HEK293 (cell line): ENCODE results near the gene SLC66A1.

Source experiments
- CTCF ChIA-PET: fragments of 350-600 bp; formaldehyde crosslinking; extraction: SDS; loops from one replicate; lab custom pipeline; 2021; ENCODE audit warnings: antibody characterized with exemption; lab: Yijun Ruan, JAX
- POLR2A ChIA-PET: fragments of 300-600 bp; formaldehyde crosslinking; extraction: SDS; loops from one replicate; lab custom pipeline; 2020; ENCODE audit warnings: antibody characterized with exemption, inconsistent platforms; lab: Yijun Ruan, JAX
- H3K27ac ChIP-seq: fragments of 200-500 bp; sonication (Bioruptor generic); 2 replicates; pipeline ENCODE4 v1.5.1; 2014; ENCODE audit warnings: low read depth, low read length, control low read depth, inconsistent platforms; ENCODE audit errors: extremely low read depth
- H3K36me3 ChIP-seq, 2 experiments: fragments of 200-500 bp in 1 of 2; sonication (Bioruptor generic) in 1 of 2; 1 replicate in 1 of 2; 2 replicates in 1 of 2; pipeline ENCODE4 v1.5.1; 2014 to 2017; ENCODE audit warnings: inconsistent platforms in 2 of 2, low read length in 2 of 2; ENCODE audit not compliant: control insufficient read depth in 2 of 2, insufficient read depth in 1 of 2
- H3K4me1 ChIP-seq: fragments of 200-500 bp; sonication (Bioruptor generic); 2 replicates; pipeline ENCODE4 v1.5.1; 2014; ENCODE audit warnings: mild to moderate bottlenecking, low read length, inconsistent platforms; ENCODE audit not compliant: control insufficient read depth, insufficient read depth
- H3K4me3 ChIP-seq: 2 replicates; pipeline ENCODE4 v1.5.1; 2011; ENCODE audit warnings: low read depth, mild to moderate bottlenecking, control low read depth, low read length, moderate library complexity
- H3K9me3 ChIP-seq: fragments of 200-500 bp; sonication (Bioruptor generic); 2 replicates; pipeline ENCODE4 v1.5.1; 2014; ENCODE audit warnings: low read depth, low read length, inconsistent platforms; ENCODE audit not compliant: control insufficient read depth, insufficient read depth
- KLF10 ChIP-seq: fragments of 450-650 bp; IDR thresholded peaks from 2 replicates; pipeline ENCODE4 v1.5.1; 2018; ENCODE audit warnings: missing biosample characterization, mild to moderate bottlenecking, missing genetic modification characterization
- KLF8 ChIP-seq: fragments of 450-650 bp; formaldehyde crosslinking; IDR thresholded peaks from 2 replicates; pipeline ENCODE4 v1.5.1; 2016; ENCODE audit warnings: missing biosample characterization, missing genetic modification characterization
- OVOL3 ChIP-seq: fragments of 450-650 bp; formaldehyde crosslinking; IDR thresholded peaks from 2 replicates; pipeline ENCODE4 v1.5.1; 2016; ENCODE audit warnings: missing biosample characterization, missing genetic modification characterization
- PRDM1 ChIP-seq: fragments of 450-650 bp; formaldehyde crosslinking; IDR thresholded peaks from 2 replicates; pipeline ENCODE4; 2016; ENCODE audit warnings: missing biosample characterization, missing genetic modification characterization
- RBAK ChIP-seq: fragments of 450-650 bp; formaldehyde crosslinking; IDR thresholded peaks from 2 replicates; pipeline ENCODE4 v1.5.1; 2016; ENCODE audit warnings: missing biosample characterization, missing genetic modification characterization
- TRIM28 ChIP-seq: IDR thresholded peaks from 2 replicates; pipeline ENCODE4 v1.6.1; 2011; ENCODE audit warnings: low read length, control low read depth, borderline replicate concordance
- ZBTB20 ChIP-seq: fragments of 450-650 bp; formaldehyde crosslinking; IDR thresholded peaks from 2 replicates; pipeline ENCODE4 v1.5.1; 2016; ENCODE audit warnings: missing biosample characterization, missing genetic modification characterization
- ZBTB26 ChIP-seq: fragments of 450-650 bp; formaldehyde crosslinking; optimal IDR thresholded peaks from 2 replicates; pipeline ENCODE3; 2016; ENCODE audit warnings: missing biosample characterization, mild to moderate bottlenecking, missing genetic modification characterization
- ZBTB8A ChIP-seq: fragments of 450-650 bp; formaldehyde crosslinking; IDR thresholded peaks from 2 replicates; pipeline ENCODE4 v1.5.1; 2016; ENCODE audit warnings: missing biosample characterization, missing genetic modification characterization
- ZFHX2 ChIP-seq: fragments of 450-650 bp; formaldehyde crosslinking; conservative IDR thresholded peaks from 2 replicates; pipeline ENCODE4 v1.5.1; 2016; ENCODE audit warnings: missing biosample characterization, missing genetic modification characterization
- ZNF114 ChIP-seq: fragments of 450-650 bp; formaldehyde crosslinking; IDR thresholded peaks from 2 replicates; pipeline ENCODE4 v1.5.0; 2017; ENCODE audit warnings: missing biosample characterization, missing genetic modification characterization
- ZNF146 ChIP-seq: fragments of 450-650 bp; formaldehyde crosslinking; IDR thresholded peaks from 2 replicates; pipeline ENCODE4 v1.5.1; 2016; ENCODE audit warnings: missing biosample characterization, missing genetic modification characterization
- ZNF148 ChIP-seq: fragments of 450-650 bp; formaldehyde crosslinking; IDR thresholded peaks from 2 replicates; pipeline ENCODE4 v1.5.0; 2017; ENCODE audit warnings: missing biosample characterization, missing genetic modification characterization, borderline replicate concordance
- ZNF426 ChIP-seq: fragments of 450-650 bp; formaldehyde crosslinking; IDR thresholded peaks from 2 replicates; pipeline ENCODE4 v1.5.1; 2017; ENCODE audit warnings: missing biosample characterization, missing genetic modification characterization, mild to moderate bottlenecking, inconsistent platforms, moderate library complexity
- ZNF488 ChIP-seq: fragments of 450-650 bp; formaldehyde crosslinking; IDR thresholded peaks from 2 replicates; pipeline ENCODE4 v1.5.1; 2016; ENCODE audit warnings: missing biosample characterization, missing genetic modification characterization
- ZNF530 ChIP-seq: fragments of 450-650 bp; formaldehyde crosslinking; IDR thresholded peaks from 2 replicates; pipeline ENCODE4 v1.5.1; 2016; ENCODE audit warnings: low read depth, missing biosample characterization, missing genetic modification characterization
- ZNF585B ChIP-seq: fragments of 450-650 bp; formaldehyde crosslinking; IDR thresholded peaks from 2 replicates; pipeline ENCODE4 v1.5.1; 2016; ENCODE audit warnings: missing biosample characterization, missing genetic modification characterization
- ZNF629 ChIP-seq: fragments of 450-650 bp; formaldehyde crosslinking; IDR thresholded peaks from 2 replicates; pipeline ENCODE4 v1.5.1; 2017; ENCODE audit warnings: missing biosample characterization, missing genetic modification characterization
- ZNF670 ChIP-seq: fragments of 450-650 bp; formaldehyde crosslinking; IDR thresholded peaks from 2 replicates; pipeline ENCODE4 v1.5.1; 2016; ENCODE audit warnings: missing biosample characterization, missing genetic modification characterization, low read depth
- ZNF692 ChIP-seq: fragments of 450-650 bp; formaldehyde crosslinking; IDR thresholded peaks from 2 replicates; pipeline ENCODE4 v1.5.1; 2016; ENCODE audit warnings: missing biosample characterization, missing genetic modification characterization
- ZNF777 ChIP-seq: fragments of 450-650 bp; formaldehyde crosslinking; IDR thresholded peaks from 2 replicates; pipeline ENCODE4 v1.5.1; 2017; ENCODE audit warnings: missing biosample characterization, missing genetic modification characterization, borderline replicate concordance
- TF ChIP-seq, protein P1 (sequence below): fragments of 450-650 bp; IDR thresholded peaks from 2 replicates; pipeline ENCODE4 v1.5.1; 2018; ENCODE audit warnings: missing biosample characterization, mild to moderate bottlenecking, missing genetic modification characterization
- TF ChIP-seq, protein P2 (sequence below): fragments of 450-650 bp; formaldehyde crosslinking; IDR thresholded peaks from 2 replicates; pipeline ENCODE4 v1.5.1; 2016; ENCODE audit warnings: missing biosample characterization, missing genetic modification characterization, borderline replicate concordance

SLC66A1 gene

GRCh38 chr1:19289244-19289643 is 22.9 kb upstream of the SLC66A1 start:
- ChIA-PET POLR2A (no interaction called here), CTCF (interaction anchor here (0.7 kb wide), 1 partner anchor 271 kb away, joined by 3 read pairs; no protein-coding TSS in a partner anchor)
- H3K4me3 ChIP-seq, result no peak overlapping the region

DNA sequence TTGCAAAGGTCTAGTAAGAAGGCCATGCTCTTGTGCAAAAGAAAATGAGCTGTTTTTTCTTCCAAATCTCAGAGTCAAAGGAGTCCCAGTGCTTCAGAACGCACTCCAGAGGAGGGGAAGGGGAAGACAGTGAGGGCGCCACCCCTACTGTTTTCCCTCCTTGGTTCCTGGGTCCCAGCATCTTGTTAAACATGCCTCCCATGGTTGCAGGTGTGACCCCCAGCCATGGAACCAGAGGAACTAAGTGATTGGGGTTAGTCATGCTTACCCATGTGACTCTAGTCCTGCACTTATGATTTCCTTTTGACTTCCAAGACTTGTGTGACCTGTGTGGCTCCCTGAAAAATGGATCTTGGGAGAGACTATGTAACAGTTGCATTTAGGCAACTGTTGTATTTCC is 17.5 kb upstream of the SLC66A1 start:
- ChIA-PET CTCF (interaction anchor here (0.7 kb wide), 1 partner anchor 201 kb away, joined by 3 read pairs; no protein-coding TSS in a partner anchor), POLR2A (no interaction called here)
- Histone ChIP-seq H3K36me3 (peaks cover 6 to 19% of the 10 kb centered on the region in 2 experiments; a peak in 2 of 3 replicates), H3K9me3 (no peaks in the 10 kb centered on the region), H3K4me3 (no peak overlapping the region), H3K4me1 (no peaks in the 10 kb centered on the region), H3K27ac (no peak overlapping the region)
- TF ChIP-seq ZNF777 (tag by site-specific recombination) (no peak), TRIM28 (peak; percentile 99; the same call in 1 of the 2 replicates)

More at GRCh38 chr1:19289244-19289643, 22.9 kb upstream of the SLC66A1 start:
- Histone ChIP-seq H3K27ac (no peak overlapping the region), H3K9me3 (no peaks in the 10 kb centered on the region), H3K4me1 (no peaks in the 10 kb centered on the region), H3K36me3 (peaks cover 6 to 24% of the 10 kb centered on the region in 2 experiments; a peak in 2 of 3 replicates)
- TF ChIP-seq ZNF670 (no peak), ZNF692 (tag by site-specific recombination) (no peak), ZNF629 (tag by site-specific recombination) (no peak)

DNA sequence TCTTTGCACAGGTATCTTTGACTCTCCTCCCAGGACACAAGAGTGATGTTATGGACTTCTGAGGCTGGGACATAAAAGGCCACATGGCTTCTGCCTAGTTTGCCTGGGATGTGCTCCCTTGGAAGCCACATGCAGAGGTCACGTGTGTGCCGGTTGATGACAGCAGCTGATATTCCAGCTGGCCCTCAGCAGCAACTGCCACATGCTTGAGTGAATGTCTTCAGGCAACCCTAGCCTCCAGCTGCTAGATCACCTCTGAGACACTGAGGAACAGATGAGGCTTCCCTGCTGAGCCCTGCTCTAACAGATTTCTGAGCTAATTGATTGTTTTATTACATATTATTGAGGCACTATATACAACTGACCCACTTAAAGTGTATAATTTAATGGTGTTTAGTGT is 11.9 kb upstream of the SLC66A1 start:
- H3K9me3 ChIP-seq, result no peaks in the 10 kb centered on the region
- POLR2A ChIA-PET, result interaction anchor here (1.5 kb wide), 1 partner anchor 11 kb away, joined by 5 read pairs; the partner anchor contains the start of genes AKR7A2 and SLC66A1
- no peak overlapping the region for H3K4me3 ChIP-seq
- H3K27ac ChIP-seq, result no peak overlapping the region
- H3K4me1 ChIP-seq, result no peaks in the 10 kb centered on the region
- peaks cover 6 to 57% of the 10 kb centered on the region in 2 experiments; a peak in 2 of 3 replicates for H3K36me3 ChIP-seq
- CTCF ChIA-PET, result no interaction called here
- TF ChIP-seq, protein P1, sequence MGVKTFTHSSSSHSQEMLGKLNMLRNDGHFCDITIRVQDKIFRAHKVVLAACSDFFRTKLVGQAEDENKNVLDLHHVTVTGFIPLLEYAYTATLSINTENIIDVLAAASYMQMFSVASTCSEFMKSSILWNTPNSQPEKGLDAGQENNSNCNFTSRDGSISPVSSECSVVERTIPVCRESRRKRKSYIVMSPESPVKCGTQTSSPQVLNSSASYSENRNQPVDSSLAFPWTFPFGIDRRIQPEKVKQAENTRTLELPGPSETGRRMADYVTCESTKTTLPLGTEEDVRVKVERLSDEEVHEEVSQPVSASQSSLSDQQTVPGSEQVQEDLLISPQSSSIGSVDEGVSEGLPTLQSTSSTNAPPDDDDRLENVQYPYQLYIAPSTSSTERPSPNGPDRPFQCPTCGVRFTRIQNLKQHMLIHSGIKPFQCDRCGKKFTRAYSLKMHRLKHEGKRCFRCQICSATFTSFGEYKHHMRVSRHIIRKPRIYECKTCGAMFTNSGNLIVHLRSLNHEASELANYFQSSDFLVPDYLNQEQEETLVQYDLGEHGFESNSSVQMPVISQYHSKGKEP (tag by site-specific recombination), result no peak
- no peak for TF ChIP-seq ZBTB26 (tag by site-specific recombination)
- TF ChIP-seq ZNF426 (tag by site-specific recombination), result no peak
- no peak for TF ChIP-seq OVOL3 (tag by site-specific recombination)
- no peak for TF ChIP-seq ZBTB20 (tag by site-specific recombination)
- TF ChIP-seq ZBTB8A, result no peak
- TF ChIP-seq PRDM1 (tag by site-specific recombination), result no peak
- TF ChIP-seq ZNF670, result no peak
- TF ChIP-seq ZFHX2 (tag by site-specific recombination), result no peak
- no peak for TF ChIP-seq ZNF530 (tag by site-specific recombination)
- no peak for TF ChIP-seq ZNF146 (tag by site-specific recombination)
- no peak for TF ChIP-seq ZNF114 (tag by site-specific recombination)
- TF ChIP-seq ZNF488 (tag by site-specific recombination), result no peak
- no peak for TF ChIP-seq RBAK (tag by site-specific recombination)
- TF ChIP-seq ZNF585B (tag by site-specific recombination), result no peak
- TF ChIP-seq KLF8 (tag by site-specific recombination), result no peak
- no peak for TF ChIP-seq KLF10
- no peak for TF ChIP-seq ZNF148 (tag by site-specific recombination)
- TF ChIP-seq, protein P2, sequence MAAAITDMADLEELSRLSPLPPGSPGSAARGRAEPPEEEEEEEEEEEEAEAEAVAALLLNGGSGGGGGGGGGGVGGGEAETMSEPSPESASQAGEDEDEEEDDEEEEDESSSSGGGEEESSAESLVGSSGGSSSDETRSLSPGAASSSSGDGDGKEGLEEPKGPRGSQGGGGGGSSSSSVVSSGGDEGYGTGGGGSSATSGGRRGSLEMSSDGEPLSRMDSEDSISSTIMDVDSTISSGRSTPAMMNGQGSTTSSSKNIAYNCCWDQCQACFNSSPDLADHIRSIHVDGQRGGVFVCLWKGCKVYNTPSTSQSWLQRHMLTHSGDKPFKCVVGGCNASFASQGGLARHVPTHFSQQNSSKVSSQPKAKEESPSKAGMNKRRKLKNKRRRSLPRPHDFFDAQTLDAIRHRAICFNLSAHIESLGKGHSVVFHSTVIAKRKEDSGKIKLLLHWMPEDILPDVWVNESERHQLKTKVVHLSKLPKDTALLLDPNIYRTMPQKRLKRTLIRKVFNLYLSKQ, result no peak
